GM18505 (cell line): ENCODE data around the gene PTPRT.

Experiments
- ATAC-seq: cut with Tn5 transposase; IDR thresholded peaks from one replicate; pipeline ENCODE4 v1.9.1; 2021; ENCODE audit not compliant: unreplicated experiment
- POLR2A ChIP-seq: IDR thresholded peaks from 4 replicates; pipeline ENCODE4 v1.6.1; 2011; ENCODE audit warnings: borderline replicate concordance; ENCODE audit not compliant: insufficient read depth, insufficient read length; ENCODE audit errors: extremely low read depth

Gene PTPRT

GRCh38 chr20:42309050-42309449, 880.7 kb downstream of the PTPRT start:
- TF ChIP-seq POLR2A = no peak

DNA sequence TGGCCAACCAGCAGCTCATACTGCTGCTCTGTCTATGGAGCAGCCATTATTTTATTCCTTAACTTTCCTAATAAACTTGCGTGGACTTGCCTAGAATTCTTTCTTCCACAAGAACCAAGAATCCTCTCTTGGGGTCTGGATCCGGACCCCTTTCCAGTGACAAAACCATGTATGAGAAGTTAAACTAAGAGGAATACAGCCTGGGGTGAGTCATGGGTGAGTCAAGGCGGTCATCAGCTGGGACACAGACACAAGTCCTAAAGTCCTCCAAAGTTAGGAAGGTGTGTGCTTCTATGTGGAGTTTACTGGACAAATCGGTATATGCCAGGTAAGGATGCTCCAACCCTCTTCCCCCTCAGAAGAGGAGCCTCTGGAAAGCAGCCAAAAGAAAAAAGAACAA, 881.5 kb downstream of the PTPRT start:
- ATAC-seq = no peak
- TF ChIP-seq POLR2A = no peak

More at GRCh38 chr20:42309050-42309449, 880.7 kb downstream of the PTPRT start:
- ATAC-seq = no peak

DNA sequence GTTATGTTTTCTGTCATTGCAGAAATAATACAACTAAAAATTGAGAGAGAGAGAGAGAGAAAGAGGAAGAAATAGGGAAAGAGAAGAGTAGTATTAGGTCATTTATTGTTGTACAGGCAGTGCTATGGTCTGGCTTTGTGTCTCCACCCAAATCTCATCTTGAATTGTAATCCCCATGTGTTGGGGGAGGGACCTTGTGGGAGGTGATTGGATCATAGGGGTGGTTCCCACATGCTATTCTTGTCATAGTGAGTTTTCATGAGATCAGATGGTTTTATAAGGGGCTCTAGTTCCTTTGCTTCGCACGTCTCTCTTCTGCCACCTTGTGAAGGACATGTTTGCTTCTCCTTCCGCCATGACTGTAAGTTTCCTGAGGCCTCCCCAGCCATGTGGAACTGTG, 894.1 kb downstream of the PTPRT start:
- no peak for ATAC-seq
- TF ChIP-seq POLR2A = no peak

DNA sequence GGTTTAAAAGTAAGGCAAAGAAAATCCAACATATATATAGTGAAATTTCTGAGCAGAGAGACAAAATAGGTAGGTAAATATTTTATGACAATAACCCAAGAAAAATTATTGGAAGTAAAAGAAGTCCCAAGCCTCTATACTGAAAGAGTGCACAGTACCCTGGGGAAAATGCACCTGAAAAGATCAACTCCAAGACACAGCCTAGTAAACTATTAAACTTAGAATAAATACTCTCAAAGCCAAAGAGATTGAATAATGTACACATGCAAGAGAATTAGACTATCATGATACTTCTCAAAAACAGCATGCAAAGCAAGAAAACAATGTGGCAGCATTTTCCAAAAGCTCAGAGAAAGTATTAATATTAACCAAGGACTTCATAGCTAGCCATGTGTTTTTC, 894.7 kb downstream of the PTPRT start:
- ATAC-seq = no peak
- TF ChIP-seq POLR2A = no peak

- no peak for ATAC-seq
- TF ChIP-seq POLR2A = no peak
These were observed 907.9 kb downstream of the PTPRT start for GRCh38 chr20:42281801-42282200.

- no peak for ATAC-seq
- TF ChIP-seq POLR2A = no peak
These were observed 912.7 kb downstream of the PTPRT start for GRCh38 chr20:42276718-42277602.

- ATAC-seq = no peak
- TF ChIP-seq POLR2A = no peak
These were observed 914.7 kb downstream of the PTPRT start for GRCh38 chr20:42274986-42275385.

DNA sequence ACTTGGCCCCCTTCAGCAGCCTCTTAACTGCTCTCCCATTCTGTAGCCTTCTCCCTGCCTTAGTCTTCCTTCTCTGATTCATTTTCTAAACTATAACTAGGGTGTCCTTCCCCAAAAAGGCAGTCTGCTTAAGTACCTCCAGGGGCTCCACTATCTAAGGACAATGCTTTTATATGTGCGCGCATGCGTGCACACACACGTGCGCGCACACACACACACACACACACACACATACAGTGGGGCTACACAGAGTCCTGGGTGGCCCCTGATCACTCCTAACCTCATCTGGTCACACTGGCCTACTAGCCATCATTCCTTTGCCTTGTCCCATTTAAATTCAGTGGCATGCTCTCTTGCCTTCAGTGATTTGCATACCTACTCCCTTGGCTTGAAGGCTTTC, 917.2 kb downstream of the PTPRT start:
- ATAC-seq = no peak
- TF ChIP-seq POLR2A = no peak

DNA sequence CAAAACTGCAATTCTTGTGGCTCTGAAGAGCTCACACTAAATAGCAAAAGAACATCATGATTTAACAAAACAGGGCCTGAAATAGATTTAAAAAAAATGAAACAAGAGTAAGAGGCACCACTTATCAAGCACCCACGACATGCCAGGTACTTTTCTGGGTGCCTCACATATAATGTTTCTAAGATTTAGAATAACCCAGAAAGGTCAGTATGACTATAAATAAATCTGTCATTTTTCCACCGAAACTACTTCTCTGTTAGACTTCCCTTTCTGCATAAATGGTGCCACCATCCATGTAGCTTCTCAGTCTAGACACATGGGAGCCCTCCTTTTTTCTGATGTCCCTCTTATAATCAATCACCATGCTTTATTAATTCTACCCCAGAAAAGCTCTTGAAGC, 919.2 kb downstream of the PTPRT start:
- no peak for TF ChIP-seq POLR2A
- ATAC-seq = no peak

- TF ChIP-seq POLR2A = no peak
- no peak for ATAC-seq
These were observed 921.8 kb downstream of the PTPRT start for GRCh38 chr20:42267793-42268384.

DNA sequence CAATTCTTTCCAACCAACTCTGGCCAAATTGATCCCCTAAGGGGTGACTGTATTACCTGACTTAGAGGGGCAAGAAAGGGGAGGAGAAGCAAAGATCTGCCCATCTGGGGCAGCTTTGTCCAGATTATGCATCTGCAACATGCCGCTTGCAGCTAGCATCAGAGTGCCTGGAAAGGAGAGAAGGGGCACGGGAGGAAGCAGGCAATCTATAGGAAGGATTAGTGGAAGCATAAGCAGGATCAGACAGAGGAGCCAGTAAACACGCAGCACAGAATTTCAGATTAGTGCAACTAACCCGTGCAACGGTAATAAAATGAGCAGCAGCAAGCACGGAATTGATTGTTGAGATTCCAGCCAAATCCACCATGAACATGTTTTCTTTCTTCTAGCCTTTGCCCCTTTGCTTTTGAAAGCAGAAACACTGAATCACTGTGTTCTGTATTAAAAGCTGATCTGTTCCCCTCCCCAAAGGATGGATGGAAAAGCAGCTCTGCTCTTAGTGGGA, 927.9 kb downstream of the PTPRT start:
- ATAC-seq = no peak
- no peak for TF ChIP-seq POLR2A

GRCh38 chr20:42260184-42260583, 929.5 kb downstream of the PTPRT start:
- ATAC-seq = no peak

DNA sequence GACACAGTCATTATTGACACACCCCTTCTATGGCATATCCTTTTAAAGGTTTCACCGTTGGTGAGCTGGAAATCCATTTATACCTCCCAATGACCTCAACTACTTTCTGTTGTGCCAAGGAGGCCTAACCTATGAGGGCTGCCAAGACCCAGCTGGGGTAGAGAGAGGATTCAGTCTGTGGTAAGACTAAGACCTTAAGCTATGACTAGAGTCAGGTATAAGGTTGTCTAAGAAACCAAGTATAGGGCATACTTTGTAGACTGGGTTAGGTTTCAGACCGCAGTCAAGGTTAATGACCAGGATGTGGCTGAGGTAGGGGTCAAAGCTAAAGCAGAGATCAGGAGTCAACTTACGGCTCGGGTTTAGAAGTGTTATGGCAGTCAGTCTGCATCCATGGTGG, 930.3 kb downstream of the PTPRT start:
- no peak for TF ChIP-seq POLR2A
- ATAC-seq = no peak

More at GRCh38 chr20:42260184-42260583, 929.5 kb downstream of the PTPRT start:
- no peak for TF ChIP-seq POLR2A

GRCh38 chr20:42258564-42259302, 931.0 kb downstream of the PTPRT start:
- no peak for TF ChIP-seq POLR2A
- ATAC-seq = no peak

- no peak for TF ChIP-seq POLR2A
- ATAC-seq = no peak
These were observed 933.9 kb downstream of the PTPRT start for GRCh38 chr20:42255821-42256220.
